Kidney tubule cell (primary cell): ENCODE data around the gene ZCCHC24.

Source experiments
- DNase-seq: peaks from one replicate; pipeline ENCODE4 v3.0.0-alpha.2; 2018; ENCODE audit warnings: low spot score

ZCCHC24 gene

GRCh38 chr10:79397575-79398303 lies 47.7 kb downstream of the ZCCHC24 start:
- DNase-seq = no peak

GRCh38 chr10:79397051-79397450 lies 48.4 kb downstream of the ZCCHC24 start:
- DNase-seq = no peak

DNA sequence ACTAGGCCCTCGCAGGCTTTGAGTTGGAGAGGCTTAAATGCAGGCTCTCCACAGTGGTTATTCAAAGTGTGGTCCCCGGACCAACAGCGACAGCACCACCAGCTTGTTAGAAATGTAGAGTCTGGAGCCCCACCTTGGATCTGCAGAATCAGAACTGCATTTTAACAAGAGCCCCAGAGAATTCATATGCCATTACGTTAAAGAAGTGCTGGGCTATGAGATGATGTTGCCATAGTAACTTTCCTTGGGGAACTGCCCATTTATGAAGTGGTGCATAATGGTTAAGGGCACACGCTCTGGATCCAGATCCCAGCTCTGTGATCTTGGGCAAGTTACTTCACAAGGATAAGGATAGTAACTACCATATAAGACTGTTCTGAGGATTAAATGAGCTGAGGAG lies 48.9 kb downstream of the ZCCHC24 start:
- DNase-seq = no peak

- no peak for DNase-seq
Measured at GRCh38 chr10:79394664-79395063, 50.8 kb downstream of the ZCCHC24 start.

- DNase-seq = no peak
Measured at GRCh38 chr10:79393924-79394610, 51.4 kb downstream of the ZCCHC24 start.

DNA sequence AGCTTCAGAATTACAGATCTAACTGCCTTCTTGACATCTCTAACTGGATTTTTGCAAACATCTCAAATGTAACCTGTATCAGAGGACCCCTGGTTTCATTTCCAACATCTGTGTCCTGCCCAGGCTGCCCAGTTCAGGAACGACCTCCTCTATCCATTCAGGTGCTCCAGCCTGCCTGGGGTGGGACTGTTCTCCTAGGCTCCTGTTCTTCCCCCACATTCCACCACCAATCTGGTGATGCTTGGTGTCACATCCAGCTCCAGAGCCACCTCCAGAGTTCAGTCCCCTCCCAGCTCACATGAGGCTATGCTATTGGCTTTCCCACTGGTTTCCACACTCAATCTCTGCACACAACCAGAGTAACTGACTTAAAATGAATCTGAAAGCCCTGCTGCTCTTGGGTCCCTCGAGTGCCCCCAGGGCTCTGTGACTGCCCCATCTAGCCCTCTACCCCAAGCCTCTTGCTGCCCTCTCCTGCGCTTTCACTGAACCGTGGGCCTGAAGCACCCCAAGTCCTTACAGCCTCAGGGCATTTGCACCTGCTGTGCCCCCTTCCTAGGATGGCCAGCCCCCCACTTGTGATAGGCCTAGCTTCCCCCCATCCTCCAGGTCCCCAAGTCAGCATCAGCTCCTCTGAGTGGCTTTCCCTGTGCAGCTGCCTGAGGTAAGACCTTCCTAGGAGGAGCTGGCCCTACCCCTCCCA lies 52.1 kb downstream of the ZCCHC24 start:
- DNase-seq = no peak

GRCh38 chr10:79392506-79393176 lies 52.8 kb downstream of the ZCCHC24 start:
- no peak for DNase-seq

GRCh38 chr10:79392020-79392398 lies 53.4 kb downstream of the ZCCHC24 start:
- DNase-seq = no peak

GRCh38 chr10:79391231-79392019 lies 54.0 kb downstream of the ZCCHC24 start:
- no peak for DNase-seq

DNA sequence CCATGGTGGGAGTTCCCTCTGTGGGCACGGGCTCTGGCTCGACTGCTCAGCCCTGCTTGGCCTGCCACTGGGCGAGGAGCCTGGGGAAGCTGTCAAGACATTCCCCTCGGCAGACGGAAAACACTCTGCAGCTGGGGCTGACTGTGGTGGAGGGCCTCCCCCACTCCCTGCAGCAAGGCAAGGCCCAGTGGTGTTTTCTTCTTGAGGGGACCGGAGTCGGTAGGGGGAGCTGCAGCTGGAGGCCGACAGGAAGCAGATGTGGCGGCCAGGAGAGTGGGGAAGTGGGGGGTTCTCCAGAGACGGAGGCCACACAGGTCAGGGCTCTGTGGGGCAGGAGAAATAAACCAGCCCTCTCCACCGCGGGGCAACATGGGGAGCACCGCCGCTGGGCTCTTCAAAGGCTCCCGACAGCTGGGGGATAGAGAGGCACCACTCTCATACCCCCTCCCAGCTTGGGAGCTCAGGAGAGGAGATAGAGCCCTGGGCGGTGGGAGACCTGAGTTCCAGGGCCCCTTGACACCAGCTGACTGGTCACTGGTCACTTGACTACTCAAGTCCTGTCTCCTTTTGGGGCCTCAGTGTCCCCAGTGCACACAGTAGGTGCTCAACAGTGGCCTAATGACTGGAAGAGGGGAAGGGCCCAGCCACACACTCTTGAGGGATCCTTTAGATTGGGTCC lies 54.7 kb downstream of the ZCCHC24 start:
- DNase-seq = no peak

DNA sequence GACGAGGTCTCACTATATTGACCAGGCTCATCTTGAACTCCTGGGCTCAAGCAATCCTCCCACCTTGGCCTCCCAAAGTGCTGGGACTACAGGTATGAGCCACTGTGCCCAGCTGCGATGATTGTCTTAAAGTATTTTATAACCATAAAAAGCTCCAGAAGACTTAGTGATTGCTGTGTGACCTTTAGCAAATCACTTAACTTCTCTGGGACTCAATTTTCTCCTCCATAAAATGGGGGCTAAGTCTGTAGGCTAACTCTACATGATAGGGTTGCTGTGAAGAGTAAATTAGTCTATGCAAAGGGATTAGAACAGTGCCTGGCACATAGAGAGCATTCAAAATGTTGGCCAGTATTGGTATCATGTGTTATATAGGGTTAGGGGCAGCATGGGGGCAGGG lies 55.4 kb downstream of the ZCCHC24 start:
- DNase-seq = no peak

- DNase-seq = no peak
Measured at GRCh38 chr10:79387974-79388850, 57.2 kb downstream of the ZCCHC24 start.

DNA sequence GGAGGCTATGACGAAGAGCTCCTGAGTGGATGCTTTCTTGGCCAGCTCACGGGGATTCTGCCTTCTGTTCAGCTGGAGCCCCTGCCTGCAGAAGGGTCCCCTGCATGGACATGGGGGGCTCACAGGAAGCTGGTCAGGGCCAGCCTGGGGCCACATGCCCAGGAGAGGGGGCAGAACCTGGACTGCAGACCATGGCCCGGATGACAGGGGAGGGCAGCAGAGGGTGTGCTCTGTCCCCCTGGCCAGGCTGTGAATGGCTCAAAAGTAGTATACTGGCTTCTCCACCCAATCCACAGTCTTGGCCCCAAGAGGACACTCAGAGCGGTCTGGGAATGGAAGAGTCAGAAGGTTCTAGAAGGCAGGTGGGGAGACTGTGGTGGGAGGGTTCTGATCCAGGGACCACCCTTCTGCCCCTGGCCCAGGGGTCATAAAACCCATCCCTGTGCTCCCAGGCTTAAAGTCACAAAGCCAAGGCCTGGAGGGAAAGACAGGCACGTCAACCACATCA lies 57.9 kb downstream of the ZCCHC24 start:
- no peak for DNase-seq

GRCh38 chr10:79386637-79387465 lies 58.6 kb downstream of the ZCCHC24 start:
- DNase-seq = no peak

DNA sequence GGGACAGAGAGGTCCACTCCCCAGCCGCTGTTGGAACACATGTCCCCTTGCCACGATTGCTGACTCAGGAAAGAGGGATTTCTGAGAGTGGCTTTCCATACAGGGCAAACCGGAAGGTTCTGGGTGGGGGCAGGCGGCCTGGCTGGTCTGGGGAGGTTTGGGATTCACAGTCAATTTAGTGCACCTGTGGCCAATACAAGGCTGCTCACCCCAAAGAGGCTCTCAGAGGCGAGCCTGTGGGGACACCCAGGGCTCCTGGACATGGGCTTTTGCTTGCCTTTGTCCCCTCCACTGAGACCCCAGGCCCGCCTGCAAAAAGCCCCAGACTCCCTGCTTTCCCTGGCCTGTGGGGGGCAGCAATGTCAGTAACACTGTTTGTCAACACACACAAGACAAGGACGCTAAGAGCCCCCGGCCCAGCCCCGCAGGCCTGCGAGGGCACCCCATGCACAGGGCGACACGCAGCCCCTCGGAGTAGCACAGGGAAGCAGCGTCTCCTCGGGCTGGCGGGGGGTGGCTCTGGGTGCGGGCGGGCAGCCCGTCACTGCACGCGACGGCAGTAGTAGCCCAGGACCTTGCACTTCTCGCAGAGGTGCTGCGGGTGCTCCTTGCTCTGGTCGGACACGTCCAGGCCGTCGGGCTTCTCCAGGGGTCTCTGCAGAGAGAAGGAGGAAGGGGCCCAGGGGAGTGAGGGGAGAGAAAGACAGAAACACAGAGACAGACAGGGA lies 59.5 kb downstream of the ZCCHC24 start:
- DNase-seq = no peak

DNA sequence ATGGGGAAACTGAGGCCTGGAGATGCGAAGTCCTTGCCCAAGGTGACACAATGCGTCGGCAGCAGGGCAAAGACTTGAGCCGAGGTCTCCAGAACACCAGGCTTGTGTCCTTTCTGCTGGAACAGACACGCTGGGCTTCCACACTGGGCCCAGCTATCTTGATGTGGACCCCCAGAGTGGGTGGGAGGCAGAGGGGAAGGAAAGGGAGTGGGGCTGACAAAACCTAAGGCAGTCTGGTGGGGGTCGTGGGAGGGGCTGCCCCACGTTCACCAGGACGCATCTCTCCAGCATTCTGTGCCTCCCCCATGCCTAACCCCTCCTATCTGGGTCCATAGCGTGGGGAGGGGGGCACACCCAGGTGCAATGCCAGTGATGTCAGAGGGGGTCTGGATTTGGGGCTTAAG lies 60.0 kb downstream of the ZCCHC24 start:
- DNase-seq = no peak

- no peak for DNase-seq
Measured at GRCh38 chr10:79384773-79385391, 60.5 kb downstream of the ZCCHC24 start.
